A549 (cell line): ENCODE data around the gene BAHD1. TPM values are rescaled to one million over a fixed set of nuclear protein-coding genes. Genes with fewer than 3 reads are reported as not detected.

Experiments used
- ATAC-seq, 2 experiments: fragments of 200-7000 bp in 1 of 2; fragments of >200 bp in 1 of 2; cut with Nextera tagmentation in 1 of 2; cut with Tn5 transposase in 1 of 2; 3 replicates each; pipeline versions ENCODE4 v1.8.0 to v1.9.1; 2018 to 2020; ENCODE audit warnings: mild to moderate bottlenecking in 1 of 2, moderate library complexity in 1 of 2
- CTCF ChIA-PET: fragments of 300-600 bp; sonication (Branson Sonifier 250); formaldehyde crosslinking; extraction: SDS; loops from one replicate; lab custom pipeline; 2021; ENCODE audit warnings: antibody characterized with exemption, inconsistent platforms; lab: Yijun Ruan, JAX
- POLR2A ChIA-PET: fragments of 350-600 bp; formaldehyde crosslinking; extraction: SDS; loops from one replicate; lab custom pipeline; 2021; ENCODE audit warnings: antibody characterized with exemption, inconsistent platforms; lab: Yijun Ruan, JAX
- DNase-seq, 2 experiments: peaks; one replicate each; pipeline versions ENCODE4 v3.0.0 to v3.0.0-alpha.2; 2011 to 2016; ENCODE audit warnings: low read depth in 1 of 2, low spot score in 1 of 2
- FAIRE-seq: peaks from 2 replicates; lab custom pipeline; 2011; peaks lifted over from hg19 to GRCh38; lab: Jason Lieb, UNC
- H3K27ac ChIP-seq, 2 experiments: fragments of >200 bp; sonication (Bioruptor Twin); formaldehyde crosslinking; 3 replicates each; pipeline ENCODE4 v1.5.1; 2016 to 2017
- H3K4me1 ChIP-seq: fragments of >200 bp; sonication (Bioruptor Twin); formaldehyde crosslinking; 3 replicates; pipeline ENCODE4 v1.6.1; 2016
- H3K4me2 ChIP-seq: fragments of >200 bp; sonication (Bioruptor Twin); formaldehyde crosslinking; 3 replicates; pipeline ENCODE4 v1.6.1; 2016
- H3K4me3 ChIP-seq: fragments of >200 bp; sonication (Bioruptor Twin); formaldehyde crosslinking; 3 replicates; pipeline ENCODE4 v1.5.1; 2016
- H3K9me3 ChIP-seq: fragments of >200 bp; sonication (Bioruptor Twin); formaldehyde crosslinking; 3 replicates; pipeline ENCODE4 v1.6.1; 2016
- BHLHE40 ChIP-seq: IDR thresholded peaks from 2 replicates; pipeline ENCODE4 v1.6.1; 2012; ENCODE audit warnings: low read depth, low read length, inconsistent platforms
- CBX2 ChIP-seq: fragments of 200-600 bp; sonication (generic); IDR thresholded peaks from 2 replicates; pipeline ENCODE4 v1.6.1; 2016; ENCODE audit warnings: low read depth, mild to moderate bottlenecking, borderline replicate concordance
- CHD2 ChIP-seq: fragments of 150-350 bp; IDR thresholded peaks from 2 replicates; pipeline ENCODE4 v1.6.1; 2014; ENCODE audit warnings: low read length; ENCODE audit not compliant: partially characterized antibody
- EHF ChIP-seq: fragments of 250-450 bp; sonication (Bioruptor Pico); IDR thresholded peaks from 2 replicates; pipeline ENCODE4 v1.5.0; 2020; ENCODE audit warnings: mild to moderate bottlenecking
- EP300 ChIP-seq, 2 experiments: fragments of >200 bp; sonication (Bioruptor Twin); formaldehyde crosslinking; IDR thresholded peaks; 2 replicates in 1 of 2; 3 replicates in 1 of 2; pipeline ENCODE4 v1.6.1; 2016 to 2017
- FOXS1 ChIP-seq: fragments of 250-450 bp; sonication (Bioruptor Pico); IDR thresholded peaks from 2 replicates; pipeline ENCODE4 v1.5.0; 2020; ENCODE audit warnings: mild to moderate bottlenecking, moderate library complexity
- HDAC2 ChIP-seq: fragments of 200-600 bp; sonication (generic); IDR thresholded peaks from 2 replicates; pipeline ENCODE4 v1.6.1; 2016
- JUN ChIP-seq, 2 experiments: fragments of >200 bp; sonication (Bioruptor Twin); formaldehyde crosslinking; IDR thresholded peaks; 2 replicates in 1 of 2; 3 replicates in 1 of 2; pipeline ENCODE4 v1.6.1; 2016 to 2017
- KDM1A ChIP-seq: fragments of 200-600 bp; sonication (generic); IDR thresholded peaks from 2 replicates; pipeline ENCODE4 v1.6.1; 2016; ENCODE audit warnings: low read depth, mild to moderate bottlenecking
- MAZ ChIP-seq: fragments of 150-350 bp; IDR thresholded peaks from 2 replicates; pipeline ENCODE4 v1.6.1; 2014; ENCODE audit warnings: antibody characterized with exemption, low read depth, low read length, borderline replicate concordance
- NPAS2 ChIP-seq: fragments of 250-450 bp; sonication (Bioruptor Pico); IDR thresholded peaks from 2 replicates; pipeline ENCODE4 v1.8.0; 2022; ENCODE audit warnings: mild to moderate bottlenecking, moderate library complexity, borderline replicate concordance
- POLR2A ChIP-seq: IDR thresholded peaks from 2 replicates; pipeline ENCODE4 v1.6.1; 2012; ENCODE audit warnings: mild to moderate bottlenecking, low read length
- POLR2AphosphoS2 ChIP-seq: conservative IDR thresholded peaks from 2 replicates; pipeline ENCODE4 v1.6.1; 2012; ENCODE audit warnings: low read length, improper control_type of control experiment, inconsistent platforms
- RAD21 ChIP-seq, 2 experiments: fragments of >200 bp in 1 of 2; sonication (Bioruptor Twin) in 1 of 2; formaldehyde crosslinking in 1 of 2; IDR thresholded peaks in 1 of 2; conservative IDR thresholded peaks in 1 of 2; 2 replicates in 1 of 2; 3 replicates in 1 of 2; pipeline ENCODE4 v1.6.1; 2012 to 2018; ENCODE audit warnings: inconsistent platforms in 1 of 2
- RCOR1 ChIP-seq: fragments of 150-350 bp; IDR thresholded peaks from 2 replicates; pipeline ENCODE4 v1.6.1; 2014; ENCODE audit warnings: antibody characterized with exemption, low read length, low read depth
- RFX5 ChIP-seq: fragments of 450-650 bp; IDR thresholded peaks from 2 replicates; pipeline ENCODE4 v1.7.1; 2014; ENCODE audit warnings: antibody characterized with exemption, mild to moderate bottlenecking, moderate library complexity
- SMC3 ChIP-seq: fragments of >200 bp; sonication (Bioruptor Twin); formaldehyde crosslinking; IDR thresholded peaks from 3 replicates; pipeline ENCODE4 v1.6.1; 2018; ENCODE audit warnings: inconsistent platforms
- TFCP2L1 ChIP-seq: fragments of 250-450 bp; sonication (Bioruptor Pico); IDR thresholded peaks from 2 replicates; pipeline ENCODE4 v1.5.0; 2021; ENCODE audit warnings: mild to moderate bottlenecking
- ZNF302 ChIP-seq: fragments of 250-450 bp; sonication (Bioruptor Pico); IDR thresholded peaks from 2 replicates; pipeline ENCODE4 v1.9.0; 2021; ENCODE audit warnings: inconsistent platforms, mild to moderate bottlenecking, moderate library complexity
- WGBS: methylation state at CpG from one replicate; pipeline ENCODE4 v1.1.6; 2017; ENCODE audit errors: missing lambda C conversion rate; 5-methylcytosine and 5-hydroxymethylcytosine counted together
- polyA plus RNA-seq, 4 experiments: library from polyadenylated mRNA; depleted of rRNA in 3 of 4; stranded (reverse); fragments of >200 nt; fragmentation: RNase III in 1 of 4; extraction: RNeasy Plus Mini Kit Qiagen cat#74134 plus additional on column Dnase treatment in 1 of 4; gene quantifications; 2 replicates in 3 of 4; 3 replicates in 1 of 4; pipeline ENCODE4 v1.2.3, GENCODE V29; 2011 to 2017
- TF ChIP-seq, protein P1 (sequence below): IDR thresholded peaks from 2 replicates; pipeline ENCODE4 v1.6.1; 2012
- TF ChIP-seq, protein P2 (sequence below): fragments of >200 bp; sonication (Bioruptor Twin); formaldehyde crosslinking; IDR thresholded peaks from 3 replicates; pipeline ENCODE4 v1.6.1; 2016
- TF ChIP-seq, protein P3 (sequence below): fragments of 450-650 bp; IDR thresholded peaks from 2 replicates; pipeline ENCODE4 v1.6.1; 2014; ENCODE audit warnings: antibody characterized with exemption
- TF ChIP-seq, protein P4 (sequence below): fragments of 250-450 bp; sonication (Bioruptor Pico); IDR thresholded peaks from 2 replicates; pipeline ENCODE4 v1.5.0; 2021; ENCODE audit warnings: mild to moderate bottlenecking, moderate library complexity, borderline replicate concordance
- TF ChIP-seq, protein P5 (sequence below): fragments of 150-350 bp; IDR thresholded peaks from 2 replicates; pipeline ENCODE4 v1.6.1; 2014; ENCODE audit warnings: low read depth, mild to moderate bottlenecking, low read length

The BAHD1 gene
- polyA plus RNA-seq, 2 of the 4 experiments (the other 2 are of a cell fraction), result 2.3 to 11.1 TPM

DNA sequence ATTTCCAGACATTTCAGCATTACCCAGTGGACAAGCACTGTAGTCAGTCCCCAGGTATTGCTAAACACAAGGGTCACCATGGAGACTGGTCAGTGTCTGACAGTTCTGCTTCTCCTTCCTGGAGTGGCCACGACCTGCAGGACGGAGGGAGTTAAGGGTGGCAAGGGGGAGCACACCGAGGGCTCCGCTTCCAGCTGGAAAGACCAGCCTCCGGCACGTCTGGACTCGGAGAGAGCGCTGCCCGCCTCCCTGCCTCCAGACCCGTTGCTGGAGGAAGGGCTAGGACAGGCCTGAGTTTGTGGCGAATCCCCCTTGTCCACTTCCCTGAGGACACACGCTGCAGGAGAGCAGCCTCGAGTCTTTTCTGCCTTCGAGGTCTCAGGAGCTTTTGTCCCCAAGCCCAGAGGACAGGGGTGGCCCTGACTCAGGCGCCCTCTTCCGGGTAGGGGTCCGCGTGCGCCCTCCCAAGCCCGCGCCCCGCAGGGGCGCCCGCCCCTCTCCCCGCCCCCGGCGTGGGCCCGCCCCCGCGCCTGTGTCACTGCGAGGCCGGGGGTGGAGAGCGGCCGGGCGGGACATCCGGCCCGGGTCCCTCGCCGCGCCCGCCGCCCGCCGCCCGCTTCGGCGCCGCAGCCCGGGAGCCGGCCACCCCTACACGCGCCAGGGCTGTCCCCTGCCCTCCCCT, 29.8 kb downstream of the BAHD1 start, which contains the start of gene CHST14:
TSS of gene CHST14 (plus strand) at position 562 of the 682 bp plus-strand sequence. CDS start 230 bp downstream, outside the sequence.
- WGBS, result 0% methylated on average over 1 of the region's 52 CpGs

DNA sequence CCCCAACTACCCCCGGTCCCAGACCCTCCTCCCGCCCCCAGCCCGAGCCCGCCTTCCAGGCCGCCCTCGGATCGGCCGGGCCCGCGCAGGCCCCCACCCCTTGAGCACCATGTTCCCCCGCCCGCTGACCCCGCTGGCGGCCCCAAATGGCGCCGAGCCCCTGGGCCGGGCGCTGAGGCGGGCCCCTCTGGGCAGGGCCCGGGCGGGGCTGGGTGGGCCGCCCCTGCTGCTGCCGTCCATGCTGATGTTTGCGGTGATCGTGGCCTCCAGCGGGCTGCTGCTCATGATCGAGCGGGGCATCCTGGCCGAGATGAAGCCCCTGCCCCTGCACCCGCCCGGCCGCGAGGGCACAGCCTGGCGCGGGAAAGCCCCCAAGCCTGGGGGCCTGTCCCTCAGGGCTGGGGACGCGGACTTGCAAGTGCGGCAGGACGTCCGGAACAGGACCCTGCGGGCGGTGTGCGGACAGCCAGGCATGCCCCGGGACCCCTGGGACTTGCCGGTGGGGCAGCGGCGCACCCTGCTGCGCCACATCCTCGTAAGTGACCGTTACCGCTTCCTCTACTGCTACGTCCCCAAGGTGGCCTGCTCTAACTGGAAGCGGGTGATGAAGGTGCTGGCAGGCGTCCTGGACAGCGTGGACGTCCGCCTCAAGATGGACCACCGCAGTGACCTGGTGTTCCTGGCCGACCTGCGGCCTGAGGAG, 30.5 kb downstream of the BAHD1 start:
- H3K27ac ChIP-seq, result peak overlapping the region; percentile 98
- H3K9me3 ChIP-seq, result no peaks in the 10 kb centered on the region
- FAIRE-seq (no peak), ATAC-seq (peak; percentile 57 to 61), DNase-seq (peak in 1 of 2 experiments; percentile 16)
- peaks cover 12% of the 10 kb centered on the region for H3K4me1 ChIP-seq
- WGBS, result 4% methylated on average over 7 of the region's 60 CpGs
- CTCF ChIA-PET, result interaction anchor here (2.7 kb wide), 1 partner anchor 36 kb away, joined by 12 read pairs; no protein-coding TSS in a partner anchor
- peak overlapping the region; percentile 96 for H3K4me2 ChIP-seq
- peak overlapping the region; percentile 96 for H3K4me3 ChIP-seq
- POLR2A ChIA-PET, result no interaction called here
- TF ChIP-seq JUN (IDR thresholded peaks at IDR 0.05) (peak in 1 of 2 experiments; percentile 55; a peak in 3 of 5 replicates), POLR2A (0 out of 2 replicates have a peak, but pooled peaks have one; percentile 11), EP300 (IDR thresholded peaks at IDR 0.05) (no peak), EHF (CRISPR knock-in tag) (no peak)
- TF ChIP-seq, protein P1, sequence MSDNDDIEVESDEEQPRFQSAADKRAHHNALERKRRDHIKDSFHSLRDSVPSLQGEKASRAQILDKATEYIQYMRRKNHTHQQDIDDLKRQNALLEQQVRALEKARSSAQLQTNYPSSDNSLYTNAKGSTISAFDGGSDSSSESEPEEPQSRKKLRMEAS, result 0 out of 2 replicates have a peak, but pooled peaks have one; percentile 11

More for the DNA sequence above, 29.8 kb downstream of the BAHD1 start, which contains the start of gene CHST14:
- no peaks in the 10 kb centered on the region for H3K9me3 ChIP-seq
- ChIA-PET CTCF (interaction anchor here (0.5 to 2.7 kb wide), 4 partner anchors 9 to 715 kb away, joined by 3 to 12 read pairs (median 4); no protein-coding TSS in a partner anchor), POLR2A (interaction anchor here (0.5 to 1.4 kb wide), 2 partner anchors 11 to 76 kb away, joined by 3 to 16 read pairs; no protein-coding TSS in a partner anchor)
- no peak for FAIRE-seq
- H3K27ac ChIP-seq, result peak within 1 kb of the TSS; percentile 98
- DNase-seq, result peak; percentile 37 to 48
- peak within 1 kb of the TSS; percentile 96 for H3K4me2 ChIP-seq
- H3K4me3 ChIP-seq, result peak within 1 kb of the TSS; percentile 96
- ATAC-seq, result peak; percentile 81 to 86
- peak in 1 of 2 experiments; percentile 41; a peak in 1 of 5 replicates for TF ChIP-seq JUN (IDR thresholded peaks at IDR 0.05)
- TF ChIP-seq, protein P2, sequence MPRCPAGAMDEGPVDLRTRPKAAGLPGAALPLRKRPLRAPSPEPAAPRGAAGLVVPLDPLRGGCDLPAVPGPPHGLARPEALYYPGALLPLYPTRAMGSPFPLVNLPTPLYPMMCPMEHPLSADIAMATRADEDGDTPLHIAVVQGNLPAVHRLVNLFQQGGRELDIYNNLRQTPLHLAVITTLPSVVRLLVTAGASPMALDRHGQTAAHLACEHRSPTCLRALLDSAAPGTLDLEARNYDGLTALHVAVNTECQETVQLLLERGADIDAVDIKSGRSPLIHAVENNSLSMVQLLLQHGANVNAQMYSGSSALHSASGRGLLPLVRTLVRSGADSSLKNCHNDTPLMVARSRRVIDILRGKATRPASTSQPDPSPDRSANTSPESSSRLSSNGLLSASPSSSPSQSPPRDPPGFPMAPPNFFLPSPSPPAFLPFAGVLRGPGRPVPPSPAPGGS, result no peak
- TF ChIP-seq CBX2, result no peak
- TF ChIP-seq, protein P1, result peak; percentile 39; the same call in 1 of the 2 replicates
- no peak for TF ChIP-seq RFX5
- TF ChIP-seq BHLHE40, result no peak
- peak; percentile 42 for TF ChIP-seq POLR2A
- peaks cover 12% of the 10 kb centered on the region for H3K4me1 ChIP-seq

DNA sequence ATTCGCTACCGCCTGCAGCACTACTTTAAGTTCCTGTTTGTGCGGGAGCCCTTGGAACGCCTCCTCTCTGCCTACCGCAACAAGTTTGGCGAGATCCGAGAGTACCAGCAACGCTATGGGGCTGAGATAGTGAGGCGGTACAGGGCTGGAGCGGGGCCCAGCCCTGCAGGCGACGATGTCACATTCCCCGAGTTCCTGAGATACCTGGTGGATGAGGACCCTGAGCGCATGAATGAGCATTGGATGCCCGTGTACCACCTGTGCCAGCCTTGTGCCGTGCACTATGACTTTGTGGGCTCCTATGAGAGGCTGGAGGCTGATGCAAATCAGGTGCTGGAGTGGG, 31.0 kb downstream of the BAHD1 start:
- TF ChIP-seq RAD21 (conservative IDR thresholded peaks at IDR 0.05 in 1 of 2, IDR thresholded peaks at IDR 0.05 in 1 of 2), result no peak
- TF ChIP-seq, protein P3, sequence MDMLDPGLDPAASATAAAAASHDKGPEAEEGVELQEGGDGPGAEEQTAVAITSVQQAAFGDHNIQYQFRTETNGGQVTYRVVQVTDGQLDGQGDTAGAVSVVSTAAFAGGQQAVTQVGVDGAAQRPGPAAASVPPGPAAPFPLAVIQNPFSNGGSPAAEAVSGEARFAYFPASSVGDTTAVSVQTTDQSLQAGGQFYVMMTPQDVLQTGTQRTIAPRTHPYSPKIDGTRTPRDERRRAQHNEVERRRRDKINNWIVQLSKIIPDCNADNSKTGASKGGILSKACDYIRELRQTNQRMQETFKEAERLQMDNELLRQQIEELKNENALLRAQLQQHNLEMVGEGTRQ, result no peak
- TF ChIP-seq, protein P4, sequence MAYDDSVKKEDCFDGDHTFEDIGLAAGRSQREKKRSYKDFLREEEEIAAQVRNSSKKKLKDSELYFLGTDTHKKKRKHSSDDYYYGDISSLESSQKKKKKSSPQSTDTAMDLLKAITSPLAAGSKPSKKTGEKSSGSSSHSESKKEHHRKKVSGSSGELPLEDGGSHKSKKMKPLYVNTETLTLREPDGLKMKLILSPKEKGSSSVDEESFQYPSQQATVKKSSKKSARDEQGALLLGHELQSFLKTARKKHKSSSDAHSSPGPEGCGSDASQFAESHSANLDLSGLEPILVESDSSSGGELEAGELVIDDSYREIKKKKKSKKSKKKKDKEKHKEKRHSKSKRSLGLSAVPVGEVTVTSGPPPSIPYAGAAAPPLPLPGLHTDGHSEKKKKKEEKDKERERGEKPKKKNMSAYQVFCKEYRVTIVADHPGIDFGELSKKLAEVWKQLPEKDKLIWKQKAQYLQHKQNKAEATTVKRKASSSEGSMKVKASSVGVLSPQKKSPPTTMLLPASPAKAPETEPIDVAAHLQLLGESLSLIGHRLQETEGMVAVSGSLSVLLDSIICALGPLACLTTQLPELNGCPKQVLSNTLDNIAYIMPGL (CRISPR knock-in tag), result no peak
- TF ChIP-seq ZNF302 (CRISPR knock-in tag), result no peak
- no peak for TF ChIP-seq KDM1A
- no peak for TF ChIP-seq TFCP2L1 (CRISPR knock-in tag)
- TF ChIP-seq POLR2A, result no peak
- TF ChIP-seq POLR2AphosphoS2, result no peak
- no peak for TF ChIP-seq CHD2
- TF ChIP-seq SMC3, result no peak
- TF ChIP-seq BHLHE40, result no peak
- no peak for TF ChIP-seq NPAS2
- TF ChIP-seq HDAC2, result no peak
- no peak for TF ChIP-seq RCOR1
- TF ChIP-seq, protein P5, sequence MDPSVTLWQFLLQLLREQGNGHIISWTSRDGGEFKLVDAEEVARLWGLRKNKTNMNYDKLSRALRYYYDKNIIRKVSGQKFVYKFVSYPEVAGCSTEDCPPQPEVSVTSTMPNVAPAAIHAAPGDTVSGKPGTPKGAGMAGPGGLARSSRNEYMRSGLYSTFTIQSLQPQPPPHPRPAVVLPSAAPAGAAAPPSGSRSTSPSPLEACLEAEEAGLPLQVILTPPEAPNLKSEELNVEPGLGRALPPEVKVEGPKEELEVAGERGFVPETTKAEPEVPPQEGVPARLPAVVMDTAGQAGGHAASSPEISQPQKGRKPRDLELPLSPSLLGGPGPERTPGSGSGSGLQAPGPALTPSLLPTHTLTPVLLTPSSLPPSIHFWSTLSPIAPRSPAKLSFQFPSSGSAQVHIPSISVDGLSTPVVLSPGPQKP, result no peak
- TF ChIP-seq CBX2, result no peak
- TF ChIP-seq MAZ, result no peak
- no peak for TF ChIP-seq JUN (IDR thresholded peaks at IDR 0.05)
- TF ChIP-seq FOXS1 (CRISPR knock-in tag), result no peak
- 38% methylated on average over 13 of the region's 16 CpGs for WGBS
- peak overlapping the region; percentile 96 for H3K4me3 ChIP-seq
- H3K4me2 ChIP-seq, result peak overlapping the region; percentile 96
- ChIA-PET CTCF (no interaction called here), POLR2A (no interaction called here)
- no peak for FAIRE-seq
- no peaks in the 10 kb centered on the region for H3K9me3 ChIP-seq
- H3K27ac ChIP-seq, result peak overlapping the region; percentile 98
- peaks cover 12% of the 10 kb centered on the region for H3K4me1 ChIP-seq
- peak; percentile 6 to 37; a peak in 4 of 6 replicates for ATAC-seq
- no peak for DNase-seq
